NK-92 treated with Interleukin-12 subunit alpha and Interleukin-12 subunit beta, amount 100 ng/mL, for 24 hours (cell line): ENCODE measurements around the gene SRGAP1.
"Not testable (repeated sequence)": the region's sequence is repeated elsewhere in the genome, so short reads cannot be mapped to it uniquely, and the experiment has no call there.

Source experiments
- DNase-seq: peaks from one replicate; lab custom pipeline; 2025; lab: John Stamatoyannopoulos, UW

Gene SRGAP1

GRCh38 chr12:64054079-64054520, 209.6 kb downstream of the SRGAP1 start:
- no peak for DNase-seq

GRCh38 chr12:64056741-64057140, 212.2 kb downstream of the SRGAP1 start:
- no peak for DNase-seq

GRCh38 chr12:64057706-64058105, 213.2 kb downstream of the SRGAP1 start:
- DNase-seq: no peak

GRCh38 chr12:64058541-64059265, 214.2 kb downstream of the SRGAP1 start:
- DNase-seq: no peak

- no peak for DNase-seq
Measured at GRCh38 chr12:64059685-64060084, 215.2 kb downstream of the SRGAP1 start.

GRCh38 chr12:64061868-64062375, 217.4 kb downstream of the SRGAP1 start:
- DNase-seq: no peak

- DNase-seq: no peak
Measured at GRCh38 chr12:64063121-64063520, 218.6 kb downstream of the SRGAP1 start.

GRCh38 chr12:64064240-64064639, 219.7 kb downstream of the SRGAP1 start:
- DNase-seq: no peak

GRCh38 chr12:64064706-64065105, 220.2 kb downstream of the SRGAP1 start:
- DNase-seq: no peak

GRCh38 chr12:64065881-64066451, 221.5 kb downstream of the SRGAP1 start:
- no peak for DNase-seq

GRCh38 chr12:64066776-64067175, 222.3 kb downstream of the SRGAP1 start:
- no peak for DNase-seq

GRCh38 chr12:64070454-64070853, 226.0 kb downstream of the SRGAP1 start:
- no peak for DNase-seq

- no peak for DNase-seq
Measured at GRCh38 chr12:64072916-64073575, 228.5 kb downstream of the SRGAP1 start.

- DNase-seq: not testable (repeated sequence)
Measured at GRCh38 chr12:64076565-64076964, 232.1 kb downstream of the SRGAP1 start.

- no peak for DNase-seq
Measured at GRCh38 chr12:64077922-64078321, 233.4 kb downstream of the SRGAP1 start.

- no peak for DNase-seq
Measured at GRCh38 chr12:64080319-64081007, 236.0 kb downstream of the SRGAP1 start.

- DNase-seq: no peak
Measured at GRCh38 chr12:64081008-64081404, 236.5 kb downstream of the SRGAP1 start.

GRCh38 chr12:64082116-64082515, 237.6 kb downstream of the SRGAP1 start:
- DNase-seq: no peak

- DNase-seq: no peak
Measured at GRCh38 chr12:64082866-64083268, 238.4 kb downstream of the SRGAP1 start.

- no peak for DNase-seq
Measured at GRCh38 chr12:64083285-64084210, 239.0 kb downstream of the SRGAP1 start.

GRCh38 chr12:64085154-64085553, 240.7 kb downstream of the SRGAP1 start:
- no peak for DNase-seq
